Upper lobe of left lung (tissue), 6 donors: Measurements from ENCODE around the gene ZFHX3. TPM values are rescaled to one million over a fixed set of nuclear protein-coding genes. Genes with fewer than 3 reads are reported as not detected.

Experiments
- ATAC-seq, 2 donors: fragments of 200-7000 bp; cut with Tn5 transposase; one replicate each; pipeline ENCODE4 v1.9.1; 2022; ENCODE audit warnings: mild to moderate bottlenecking in 2 of 2, moderate library complexity in 2 of 2; ENCODE audit not compliant: low FRiP score in 2 of 2
- DNase-seq, 2 donors: peaks; one replicate each; pipeline ENCODE4 v3.0.0-alpha.2; 2019 to 2020
- H3K27ac ChIP-seq, 4 donors: fragments of 200-600 bp; sonication (generic); one replicate each; pipeline ENCODE4 v1.5.1; 2016 to 2019
- H3K27me3 ChIP-seq, 4 donors: fragments of 200-600 bp; sonication (generic); one replicate each; pipeline ENCODE4 v1.5.1; 2017 to 2019
- H3K36me3 ChIP-seq, 4 donors: fragments of 200-600 bp; sonication (generic); one replicate each; pipeline ENCODE4 v1.5.1; 2016 to 2019
- H3K4me1 ChIP-seq, 4 donors: fragments of 200-600 bp; sonication (generic); one replicate each; pipeline ENCODE4 v1.5.1; 2018 to 2019
- H3K4me3 ChIP-seq, 4 donors: fragments of 200-600 bp; sonication (generic); one replicate each; pipeline ENCODE4 v1.5.1; 2017 to 2019; ENCODE audit warnings: mild to moderate bottlenecking in 2 of 4, moderate library complexity in 1 of 4
- H3K9me3 ChIP-seq, 4 donors: fragments of 200-600 bp; sonication (generic); one replicate each; pipeline ENCODE4 v1.5.1; 2018 to 2019
- CTCF ChIP-seq, 6 experiments: fragments of 450-650 bp in 4 of 6; fragments of 200-600 bp in 2 of 6; sonication (generic) in 2 of 6; IDR thresholded peaks; one replicate each; pipeline ENCODE4 v1.5.1; 2016 to 2019; ENCODE audit warnings: antibody characterized with exemption in 6 of 6
- EP300 ChIP-seq, 4 donors: sonication (generic); formaldehyde crosslinking; IDR thresholded peaks; one replicate each; pipeline ENCODE4 v1.5.1; 2017; ENCODE audit warnings: antibody characterized with exemption in 4 of 4, control low read depth in 2 of 4
- POLR2A ChIP-seq, 4 donors: fragments of 450-650 bp; IDR thresholded peaks; one replicate each; pipeline ENCODE4 v1.5.1; 2016 to 2017; ENCODE audit warnings: antibody characterized with exemption in 4 of 4, mild to moderate bottlenecking in 2 of 4
- POLR2AphosphoS5 ChIP-seq, 2 donors: sonication (generic); formaldehyde crosslinking; IDR thresholded peaks; one replicate each; pipeline ENCODE4 v1.5.1; 2017; ENCODE audit warnings: antibody characterized with exemption in 2 of 2
- WGBS, 2 donors: methylation state at CpG; one replicate each; pipeline ENCODE4 v1.1.5; 2017 to 2018; 5-methylcytosine and 5-hydroxymethylcytosine counted together
- total RNA-seq, 6 donors: library from RNA; depleted of rRNA in 4 of 6; stranded (reverse); fragments of >200 nt in 4 of 6; gene quantifications; one replicate each; pipeline versions ENCODE4 v1.1.0 to v1.2.1, GENCODE V29; 2016 to 2021
- donor health status: DM: no; HTN: no; CAD: no; lungs with moderate emphysema.
- donor health status: DM: no; HTN: yes; CAD: no; lungs with severe emphysema.

Gene ZFHX3
- total RNA-seq, 6 donors from 2014 or later = 22.4 to 40.3 (median 27.0) TPM

- DNase-seq (no peak), ATAC-seq (no peak)
- Histone ChIP-seq H3K27me3 (no peaks in the 10 kb centered on the region), H3K36me3 (no peaks in the 10 kb centered on the region), H3K9me3 (no peaks in the 10 kb centered on the region), H3K4me1 (peaks cover 12 to 38% (median 20%) of the 10 kb centered on the region in 4 donors), H3K27ac (no peak overlapping the region), H3K4me3 (no peak overlapping the region)
- TF ChIP-seq POLR2AphosphoS5 (IDR thresholded peaks at IDR 0.05) (no peak), CTCF (IDR thresholded peaks at IDR 0.05) (no peak), EP300 (IDR thresholded peaks at IDR 0.05) (no peak), POLR2A (IDR thresholded peaks at IDR 0.05) (no peak)
- WGBS, 2 donors = 80 to 88% methylated on average over 9 of the region's 9 CpGs
Measured at GRCh38 chr16:72979974-72980373, 68.0 kb downstream of the ZFHX3 start.

DNA sequence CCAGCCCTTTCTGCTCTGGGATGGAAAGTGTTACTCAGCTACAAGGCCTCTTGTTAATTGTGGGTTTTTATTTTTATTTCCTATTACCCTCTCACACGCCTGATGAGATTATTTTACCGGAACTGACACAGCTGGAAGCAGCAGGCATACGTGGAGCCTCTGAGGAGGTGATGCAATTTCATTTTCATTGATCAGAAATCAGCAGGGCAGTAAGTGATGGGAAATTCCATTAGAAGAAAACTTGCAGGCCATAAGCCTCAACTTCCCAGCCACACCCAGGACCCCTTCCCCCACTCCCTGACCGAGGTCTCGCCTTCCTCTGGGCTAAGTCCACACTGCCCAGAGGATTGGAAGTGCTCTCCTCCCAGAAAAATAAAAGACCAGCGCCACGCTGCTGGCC lies 69.7 kb downstream of the ZFHX3 start:
- Histone ChIP-seq H3K27ac (no peak overlapping the region), H3K27me3 (no peaks in the 10 kb centered on the region), H3K4me1 (peaks cover 3 to 28% (median 14%) of the 10 kb centered on the region in 4 donors), H3K36me3 (no peaks in the 10 kb centered on the region), H3K4me3 (no peak overlapping the region), H3K9me3 (no peaks in the 10 kb centered on the region)
- WGBS, 2 donors = 80 to 85% methylated on average over 5 to 7 of the region's 7 CpGs
- TF ChIP-seq POLR2A (IDR thresholded peaks at IDR 0.05) (no peak), POLR2AphosphoS5 (IDR thresholded peaks at IDR 0.05) (no peak), CTCF (IDR thresholded peaks at IDR 0.05) (no peak), EP300 (IDR thresholded peaks at IDR 0.05) (no peak)
- peak in 1 of 2 donors; percentile 77 for ATAC-seq
- DNase-seq = no peak

DNA sequence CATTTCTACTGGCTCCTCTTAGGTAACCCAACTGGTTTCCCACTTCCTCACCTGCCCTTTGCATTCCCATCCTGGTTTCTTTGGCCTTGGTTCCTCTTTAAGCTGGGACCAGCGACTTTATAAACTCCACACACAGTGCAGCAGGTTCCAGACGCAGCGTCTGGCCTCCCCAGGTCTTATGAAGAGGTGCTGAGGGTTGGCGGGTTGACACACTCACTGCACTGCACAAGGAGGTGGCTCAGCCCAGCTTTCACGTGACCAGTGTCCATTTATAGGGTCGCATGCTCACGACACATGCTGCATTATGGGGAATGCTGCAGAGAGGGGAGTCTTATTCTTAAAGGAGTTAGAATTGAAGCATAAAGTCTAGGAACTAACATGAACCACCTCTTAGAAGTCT lies 70.8 kb downstream of the ZFHX3 start:
- TF ChIP-seq EP300 (IDR thresholded peaks at IDR 0.05) (no peak), POLR2A (IDR thresholded peaks at IDR 0.05) (no peak), CTCF (IDR thresholded peaks at IDR 0.05) (no peak), POLR2AphosphoS5 (IDR thresholded peaks at IDR 0.05) (no peak)
- no peaks in the 10 kb centered on the region for H3K9me3 ChIP-seq
- DNase-seq = no peak
- H3K4me3 ChIP-seq = no peak overlapping the region
- no peaks in the 10 kb centered on the region for H3K36me3 ChIP-seq
- H3K27me3 ChIP-seq = no peaks in the 10 kb centered on the region
- H3K4me1 ChIP-seq = peaks cover 3 to 26% (median 14%) of the 10 kb centered on the region in 4 donors
- no peak overlapping the region for H3K27ac ChIP-seq
- no peak for ATAC-seq
- 80 to 88% methylated on average over 7 of the region's 7 CpGs for WGBS, 2 donors

DNA sequence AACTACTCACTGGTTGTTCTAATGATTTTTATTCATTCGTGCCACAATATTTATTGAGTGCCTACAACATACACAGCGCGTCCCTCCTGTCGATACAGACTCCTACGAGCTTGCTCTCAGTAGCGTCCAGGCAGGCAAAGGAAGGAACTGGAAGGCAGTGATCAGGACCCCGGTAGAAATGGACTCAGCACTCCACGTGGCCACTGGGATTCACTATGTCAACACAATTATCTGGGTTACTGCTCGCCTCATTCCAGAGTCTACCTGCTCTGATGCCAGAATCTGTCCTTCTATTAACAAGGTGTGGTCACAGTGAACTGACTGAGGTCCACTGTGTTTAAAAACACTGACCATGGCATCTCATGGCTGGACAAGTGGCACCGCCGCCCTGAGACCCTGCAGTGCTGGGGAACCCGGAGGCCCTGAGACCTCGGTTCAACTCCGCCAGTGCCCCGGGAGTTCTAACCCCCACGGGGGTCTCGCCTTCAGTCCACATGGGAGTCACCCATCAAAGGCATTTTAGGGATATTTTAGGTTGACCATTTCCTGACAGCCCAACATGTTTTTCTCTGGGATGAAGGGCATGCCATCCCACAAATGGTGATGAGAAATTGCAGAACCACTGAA lies 71.4 kb downstream of the ZFHX3 start:
- no peak overlapping the region for H3K27ac ChIP-seq
- ATAC-seq = no peak
- TF ChIP-seq POLR2A (IDR thresholded peaks at IDR 0.05) = no peak
- TF ChIP-seq EP300 (IDR thresholded peaks at IDR 0.05) = no peak
- no peak for TF ChIP-seq POLR2AphosphoS5 (IDR thresholded peaks at IDR 0.05)
- TF ChIP-seq CTCF (IDR thresholded peaks at IDR 0.05) = no peak
- no peak overlapping the region for H3K4me3 ChIP-seq
- DNase-seq = no peak
- 93 to 94% methylated on average over 17 of the region's 17 CpGs for WGBS, 2 donors
- no peaks in the 10 kb centered on the region for H3K9me3 ChIP-seq
- no peaks in the 10 kb centered on the region for H3K27me3 ChIP-seq
- no peaks in the 10 kb centered on the region for H3K36me3 ChIP-seq
- H3K4me1 ChIP-seq = peaks cover 3 to 26% (median 14%) of the 10 kb centered on the region in 4 donors
